Suprapubic skin (tissue), 4 donors: Measurements from ENCODE around the gene NTRK1.

Experiments used
- EP300 ChIP-seq: sonication (generic); formaldehyde crosslinking; IDR thresholded peaks from one replicate; pipeline ENCODE4 v1.6.1; 2017; ENCODE audit warnings: antibody characterized with exemption
- POLR2A ChIP-seq, 2 donors: fragments of 450-650 bp; IDR thresholded peaks; one replicate each; pipeline ENCODE4 v1.6.1; 2017; ENCODE audit warnings: antibody characterized with exemption in 2 of 2, mild to moderate bottlenecking in 2 of 2, moderate library complexity in 2 of 2
- POLR2AphosphoS5 ChIP-seq, 3 donors: sonication (generic); formaldehyde crosslinking; IDR thresholded peaks; one replicate each; pipeline ENCODE4 v1.6.1; 2017; ENCODE audit warnings: antibody characterized with exemption in 3 of 3
- TF ChIP-seq, protein P1 (sequence below), 2 donors: fragments of 200-600 bp in 1 of 2; fragments of 450-650 bp in 1 of 2; sonication (generic) in 1 of 2; IDR thresholded peaks; one replicate each; pipeline ENCODE4 v1.5.1; 2016 to 2019; ENCODE audit warnings: antibody characterized with exemption in 2 of 2, mild to moderate bottlenecking in 1 of 2, moderate library complexity in 1 of 2

DNA sequence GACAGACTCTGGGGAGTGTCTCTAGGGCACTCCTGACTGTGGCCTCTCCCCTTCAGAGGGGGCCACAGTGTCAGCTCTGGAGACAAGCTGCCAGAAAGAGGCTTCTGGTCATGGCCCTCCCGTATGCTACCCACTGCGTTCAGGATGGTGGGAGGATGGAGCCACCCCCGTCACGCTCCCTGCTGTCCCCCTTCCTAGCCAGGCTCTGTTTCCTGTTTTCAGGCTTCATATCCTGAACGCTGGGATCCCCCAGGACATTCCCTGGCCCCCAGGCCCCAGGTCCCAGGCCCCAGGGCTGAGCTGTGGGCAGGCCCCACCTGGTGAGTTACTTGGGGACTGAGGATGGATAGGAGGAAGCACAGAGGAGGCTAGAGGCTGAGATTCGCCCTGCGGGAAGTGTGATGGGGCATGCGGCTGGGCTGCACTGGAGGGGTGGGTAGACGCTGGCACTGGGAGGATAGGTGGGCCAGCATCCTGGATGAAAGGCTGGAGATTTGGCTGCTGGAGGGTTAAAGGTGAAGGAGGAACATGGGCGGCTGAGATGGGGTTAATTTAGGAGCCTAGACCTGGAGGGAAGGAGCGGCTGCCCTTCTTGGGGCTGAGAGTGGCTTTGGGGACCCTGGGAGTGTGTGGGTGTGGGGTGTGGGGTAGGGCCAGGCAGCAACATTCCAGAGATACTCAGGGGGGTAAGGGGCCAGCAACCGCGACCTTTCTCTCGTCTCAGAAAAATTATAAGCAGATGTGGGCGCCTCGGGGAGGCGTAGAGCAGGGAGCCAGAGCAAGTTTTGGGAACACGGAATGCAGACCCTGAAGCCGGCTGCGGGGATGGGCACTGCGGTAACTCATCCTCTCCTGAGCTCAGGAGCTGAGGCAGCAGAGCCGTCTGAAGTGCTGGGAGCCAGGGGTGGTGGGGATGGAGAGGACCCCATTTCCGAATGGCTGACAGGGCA is 41.6 kb downstream of the NTRK1 start:
- TF ChIP-seq POLR2A (IDR thresholded peaks at IDR 0.05) (no peak), POLR2AphosphoS5 (IDR thresholded peaks at IDR 0.05) (no peak), EP300 (no peak)
- TF ChIP-seq, protein P1, sequence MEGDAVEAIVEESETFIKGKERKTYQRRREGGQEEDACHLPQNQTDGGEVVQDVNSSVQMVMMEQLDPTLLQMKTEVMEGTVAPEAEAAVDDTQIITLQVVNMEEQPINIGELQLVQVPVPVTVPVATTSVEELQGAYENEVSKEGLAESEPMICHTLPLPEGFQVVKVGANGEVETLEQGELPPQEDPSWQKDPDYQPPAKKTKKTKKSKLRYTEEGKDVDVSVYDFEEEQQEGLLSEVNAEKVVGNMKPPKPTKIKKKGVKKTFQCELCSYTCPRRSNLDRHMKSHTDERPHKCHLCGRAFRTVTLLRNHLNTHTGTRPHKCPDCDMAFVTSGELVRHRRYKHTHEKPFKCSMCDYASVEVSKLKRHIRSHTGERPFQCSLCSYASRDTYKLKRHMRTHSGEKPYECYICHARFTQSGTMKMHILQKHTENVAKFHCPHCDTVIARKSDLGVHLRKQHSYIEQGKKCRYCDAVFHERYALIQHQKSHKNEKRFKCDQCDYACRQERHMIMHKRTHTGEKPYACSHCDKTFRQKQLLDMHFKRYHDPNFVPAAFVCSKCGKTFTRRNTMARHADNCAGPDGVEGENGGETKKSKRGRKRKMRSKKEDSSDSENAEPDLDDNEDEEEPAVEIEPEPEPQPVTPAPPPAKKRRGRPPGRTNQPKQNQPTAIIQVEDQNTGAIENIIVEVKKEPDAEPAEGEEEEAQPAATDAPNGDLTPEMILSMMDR (IDR thresholded peaks at IDR 0.05): no peak
